GM21423 (cell line): ENCODE data around the gene DEGS1.
"Not testable (repeated sequence)": the region's sequence is repeated elsewhere in the genome, so short reads cannot be mapped to it uniquely, and the experiment has no call there.

Source experiments
- ATAC-seq: cut with Tn5 transposase; IDR thresholded peaks from one replicate; pipeline ENCODE4 v1.9.1; 2021; ENCODE audit warnings: mild to moderate bottlenecking, moderate library complexity; ENCODE audit not compliant: unreplicated experiment

The DEGS1 gene

DNA sequence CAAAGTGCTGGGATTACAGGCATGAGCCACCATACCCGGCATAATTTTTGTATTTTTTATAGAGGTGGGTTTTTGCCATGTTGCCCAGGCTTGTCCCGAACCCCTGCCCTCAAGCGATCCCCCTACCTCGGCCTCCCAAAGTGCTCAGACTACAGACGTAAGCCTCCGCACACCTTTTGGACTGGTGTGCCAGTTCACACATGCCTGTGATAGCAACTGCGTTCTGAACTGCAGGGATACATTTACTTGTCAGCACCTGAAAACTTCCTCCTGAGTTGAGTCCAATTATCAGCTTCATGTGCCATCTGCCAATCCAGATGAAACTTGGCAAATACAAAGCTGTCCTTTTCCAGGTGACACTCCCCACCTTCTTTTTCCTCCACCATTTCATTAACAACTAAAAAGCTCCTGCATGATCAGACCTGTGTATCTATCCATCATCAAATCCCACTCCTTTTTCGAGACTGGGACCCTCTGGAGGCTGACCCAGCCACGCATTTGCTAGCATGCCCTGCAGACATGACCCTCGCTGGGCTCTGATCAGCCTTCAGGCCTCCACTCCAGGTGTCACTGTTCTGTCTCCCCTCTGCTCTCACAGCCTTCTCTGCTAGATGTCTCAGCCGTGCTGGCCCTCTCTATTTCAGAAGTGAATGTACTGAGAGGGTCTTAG, 2.1 kb upstream of the DEGS1 start:
- no peak for ATAC-seq

DNA sequence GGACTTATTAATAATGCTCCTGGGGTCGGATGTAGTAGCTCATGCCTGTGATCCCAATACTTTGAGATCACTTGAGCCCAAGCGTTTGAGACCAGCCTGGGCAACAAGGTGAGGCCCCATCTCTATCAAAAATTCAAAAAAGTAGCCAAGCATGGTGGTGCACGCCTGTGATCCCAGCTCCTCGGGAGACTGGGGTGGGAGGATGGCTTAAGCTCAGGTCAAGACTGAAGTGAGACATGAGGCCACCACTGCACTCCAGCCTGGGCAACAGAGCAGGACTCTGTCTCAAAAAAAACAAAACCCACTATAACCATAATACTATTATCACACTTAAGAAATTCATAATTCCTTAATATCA, 1.6 kb upstream of the DEGS1 start:
- no peak for ATAC-seq

DNA sequence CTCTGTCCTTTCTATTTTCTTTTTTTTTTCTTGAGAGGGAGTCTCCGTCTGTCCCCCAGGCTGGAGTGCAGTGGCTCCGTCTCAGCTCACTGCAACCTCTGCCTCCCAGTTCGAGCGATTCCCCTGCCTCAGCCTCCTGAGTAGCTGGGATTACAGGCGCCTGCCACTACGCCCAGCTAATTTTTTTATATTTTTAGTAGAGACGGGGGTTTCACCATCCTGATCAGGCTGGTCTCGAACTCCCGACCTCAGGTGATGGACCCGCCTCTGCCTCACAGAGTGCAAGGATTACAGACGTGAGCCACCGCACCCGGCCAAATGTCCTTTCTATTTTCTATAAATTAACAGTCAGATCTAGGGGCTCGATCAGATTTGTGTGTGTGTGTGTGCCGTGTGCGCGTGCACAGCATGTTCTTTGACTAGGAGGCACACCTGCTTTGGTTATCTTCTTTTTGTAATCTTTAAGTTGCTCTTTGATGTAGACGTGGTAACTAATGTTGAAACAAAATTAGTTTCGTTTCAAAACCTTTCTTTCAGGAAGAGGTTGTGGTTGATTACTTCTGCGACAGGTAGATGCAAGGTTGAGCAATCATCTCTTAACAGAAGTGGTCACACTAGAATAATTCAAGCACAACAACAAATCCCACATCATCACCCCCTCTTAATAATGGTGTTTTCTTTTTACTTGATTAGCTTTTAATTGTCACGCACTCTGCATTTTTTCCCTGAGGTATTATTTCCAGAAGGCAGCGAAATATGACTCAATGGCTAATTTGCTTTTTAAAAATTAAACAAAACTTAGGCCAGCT, 779 bp upstream of the DEGS1 start:
- ATAC-seq, result peak; percentile 46

DNA sequence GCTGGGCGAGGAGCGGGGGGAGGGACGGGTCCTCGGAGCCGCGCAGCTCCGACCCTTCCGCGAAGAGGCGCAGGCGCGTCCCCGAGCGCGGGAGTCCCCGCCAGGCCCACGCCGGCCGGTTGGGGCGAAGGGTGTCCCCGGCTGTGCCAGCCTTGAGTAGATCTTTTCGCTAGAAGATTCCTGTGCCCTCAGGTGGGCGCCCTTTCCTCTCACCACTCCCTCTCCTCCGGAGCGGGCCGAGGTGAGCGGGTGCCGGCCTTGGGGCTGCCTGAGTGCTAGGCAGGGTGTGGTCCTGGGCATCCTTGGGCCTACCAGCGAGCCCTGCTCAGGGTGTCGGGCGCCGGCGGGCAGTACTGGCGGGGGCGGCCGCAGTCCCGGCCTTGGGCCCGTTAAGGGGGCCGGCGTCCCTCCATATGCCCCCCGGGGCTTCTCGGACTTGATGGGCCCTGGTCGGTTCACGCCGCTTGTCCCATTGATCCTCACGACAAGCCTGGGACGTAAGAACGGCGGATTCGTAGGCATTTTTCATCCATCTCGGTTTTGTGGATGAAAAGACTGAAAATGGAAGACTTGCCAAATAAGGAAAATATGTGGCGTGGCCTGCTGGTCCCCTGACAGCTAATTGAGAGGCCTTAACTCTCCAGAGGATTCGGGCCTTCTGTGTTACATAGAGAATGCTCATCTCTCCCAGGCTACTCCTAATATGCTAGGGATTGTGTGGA, 712 bp downstream of the DEGS1 start:
- ATAC-seq, result peak; percentile 38

DNA sequence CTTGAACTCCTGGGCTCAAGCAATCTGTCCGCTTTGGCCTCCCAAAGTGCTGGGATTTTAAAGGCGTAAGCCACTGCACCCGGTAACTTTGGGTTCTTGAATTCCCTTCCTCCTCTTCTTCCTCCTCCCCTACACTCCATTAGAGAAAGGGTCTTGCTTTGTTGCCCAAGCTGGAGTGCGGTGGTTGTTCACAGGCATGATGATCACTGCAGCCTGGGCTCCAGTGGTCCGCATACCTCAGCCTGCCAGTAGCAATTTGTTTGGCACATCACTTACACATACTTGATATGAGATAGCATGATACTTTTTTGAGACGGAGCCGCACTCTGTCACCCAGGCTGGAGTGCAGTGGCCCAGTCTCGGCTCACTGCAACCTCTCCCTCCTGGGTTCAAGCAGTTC, 2.2 kb downstream of the DEGS1 start:
- no peak for ATAC-seq

DNA sequence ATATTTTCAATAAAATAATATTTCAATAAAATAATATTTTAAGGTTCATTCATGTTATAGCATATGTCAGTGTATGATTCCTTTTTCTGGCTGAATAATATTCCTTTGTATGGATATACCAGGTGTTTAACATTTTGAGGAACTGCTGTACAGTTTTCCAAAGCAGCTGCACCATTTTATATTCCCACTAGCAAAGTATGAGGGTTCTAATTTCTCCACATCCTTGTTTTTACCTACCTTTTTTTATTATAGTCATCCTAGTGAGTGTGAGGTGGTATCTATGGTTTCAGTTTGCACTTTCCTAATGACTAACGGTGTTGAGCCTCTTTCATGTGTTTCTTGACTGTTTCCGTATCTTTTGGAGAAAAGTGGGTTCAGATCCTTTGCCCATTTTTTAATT, 5.2 kb downstream of the DEGS1 start:
- no peak for ATAC-seq

DNA sequence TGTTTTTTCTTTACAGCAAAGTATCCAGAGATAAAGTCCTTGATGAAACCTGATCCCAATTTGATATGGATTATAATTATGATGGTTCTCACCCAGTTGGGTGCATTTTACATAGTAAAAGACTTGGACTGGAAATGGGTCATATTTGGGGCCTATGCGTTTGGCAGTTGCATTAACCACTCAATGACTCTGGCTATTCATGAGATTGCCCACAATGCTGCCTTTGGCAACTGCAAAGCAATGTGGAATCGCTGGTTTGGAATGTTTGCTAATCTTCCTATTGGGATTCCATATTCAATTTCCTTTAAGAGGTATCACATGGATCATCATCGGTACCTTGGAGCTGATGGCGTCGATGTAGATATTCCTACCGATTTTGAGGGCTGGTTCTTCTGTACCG, 6.5 kb downstream of the DEGS1 start:
- ATAC-seq, result no peak

DNA sequence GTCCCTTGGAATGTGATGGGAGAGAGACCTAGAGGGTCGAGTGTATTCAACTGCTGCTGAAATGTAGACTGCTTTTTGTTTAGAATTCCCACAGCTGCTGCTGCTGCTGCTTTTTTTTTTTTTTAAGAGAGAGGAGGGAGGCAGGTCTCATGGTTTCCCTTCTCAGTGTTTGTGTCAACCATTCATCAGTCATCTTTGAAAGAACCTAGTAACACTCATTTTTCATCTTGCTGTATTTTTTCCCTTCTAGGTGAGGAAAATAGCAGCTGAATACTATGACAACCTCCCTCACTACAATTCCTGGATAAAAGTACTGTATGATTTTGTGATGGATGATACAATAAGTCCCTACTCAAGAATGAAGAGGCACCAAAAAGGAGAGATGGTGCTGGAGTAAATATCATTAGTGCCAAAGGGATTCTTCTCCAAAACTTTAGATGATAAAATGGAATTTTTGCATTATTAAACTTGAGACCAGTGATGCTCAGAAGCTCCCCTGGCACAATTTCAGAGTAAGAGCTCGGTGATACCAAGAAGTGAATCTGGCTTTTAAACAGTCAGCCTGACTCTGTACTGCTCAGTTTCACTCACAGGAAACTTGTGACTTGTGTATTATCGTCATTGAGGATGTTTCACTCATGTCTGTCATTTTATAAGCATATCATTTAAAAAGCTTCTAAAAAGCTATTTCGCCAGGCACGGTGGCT, 9.2 kb downstream of the DEGS1 start:
- no peak for ATAC-seq

DNA sequence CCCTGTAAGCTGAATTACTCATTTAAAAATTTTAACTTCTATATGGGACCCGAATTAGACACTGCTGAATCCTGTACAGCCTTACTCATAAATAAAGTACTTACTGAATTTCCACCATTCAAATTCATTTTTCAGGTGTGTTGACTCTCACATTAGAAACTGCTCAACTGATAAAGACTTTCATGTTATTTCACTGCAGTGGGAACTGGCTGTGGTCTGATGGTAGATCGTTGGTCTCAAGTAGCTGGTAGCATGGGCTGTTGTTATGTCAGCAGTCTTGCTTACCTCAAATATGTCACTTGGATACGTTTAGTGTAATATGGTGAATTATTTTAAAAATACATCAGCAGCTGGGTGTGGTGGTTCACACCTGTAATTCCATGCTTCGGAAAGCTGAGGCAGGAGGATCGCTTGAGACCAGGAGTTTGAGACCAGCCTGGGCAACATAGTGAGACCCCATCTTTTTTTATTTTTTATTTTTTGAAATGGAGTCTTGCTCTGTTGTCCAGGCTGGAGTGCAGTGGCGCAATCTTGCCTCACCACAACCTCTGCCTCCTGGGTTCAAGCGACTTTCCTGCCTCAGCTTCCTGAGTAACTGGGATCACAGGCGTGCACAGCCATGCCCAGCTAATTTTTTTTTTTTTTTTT, 10.4 kb downstream of the DEGS1 start:
- ATAC-seq, result no peak

DNA sequence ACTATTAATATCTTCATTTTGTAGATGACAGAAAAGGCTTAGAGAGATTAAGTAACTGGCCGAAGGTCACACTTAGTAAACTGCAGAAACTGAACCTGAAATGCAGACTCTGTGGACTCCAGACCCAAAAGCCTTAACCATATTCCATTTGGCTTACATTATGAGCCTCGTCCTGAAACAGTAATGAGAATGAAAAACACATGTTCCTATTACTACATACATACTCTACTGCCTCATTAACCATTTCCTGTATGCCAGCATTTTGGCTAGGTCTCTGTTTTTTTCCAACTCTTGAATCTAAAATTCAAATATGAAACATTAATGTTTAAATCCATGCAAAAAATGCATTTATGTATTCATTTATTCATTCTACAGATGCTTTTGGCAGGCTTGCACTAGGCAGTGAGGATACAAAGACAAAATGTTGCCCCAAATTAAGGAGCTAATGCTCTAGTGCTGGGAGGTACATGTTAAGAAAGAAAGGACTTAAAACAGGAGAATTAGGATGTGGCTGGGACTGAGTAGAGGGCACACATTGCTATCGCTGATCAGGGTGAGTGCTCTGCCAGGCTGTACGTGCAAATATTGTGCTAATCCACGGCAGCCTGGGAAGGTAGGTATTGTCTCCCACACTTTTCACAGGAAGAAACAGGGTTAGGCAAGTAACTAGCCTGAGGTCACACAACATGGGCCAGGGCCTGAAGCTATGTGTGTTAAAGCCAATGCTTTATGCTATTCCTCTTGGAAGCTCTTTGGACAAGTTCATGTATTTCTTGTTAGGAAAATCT, 14.0 kb downstream of the DEGS1 start:
- no peak for ATAC-seq

DNA sequence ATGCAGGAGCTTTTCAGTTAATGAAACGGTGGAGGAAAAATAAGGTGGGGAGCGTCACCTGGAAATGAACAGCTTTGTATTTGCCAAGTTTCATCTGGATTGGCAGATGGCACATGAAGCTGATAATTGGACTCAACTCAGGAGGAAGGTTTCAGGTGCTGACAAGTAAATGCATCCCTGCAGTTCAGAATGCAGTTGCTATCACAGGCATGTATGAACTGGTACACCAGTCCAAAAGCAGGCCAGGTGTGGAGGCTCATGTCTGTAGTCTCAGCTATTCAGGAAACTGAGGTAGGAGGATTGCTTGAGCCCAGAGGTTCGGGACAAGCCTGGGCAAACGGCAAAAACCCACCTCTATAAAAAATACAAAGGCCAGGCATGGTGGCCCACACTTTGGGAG, 15.5 kb downstream of the DEGS1 start:
- no peak for ATAC-seq

DNA sequence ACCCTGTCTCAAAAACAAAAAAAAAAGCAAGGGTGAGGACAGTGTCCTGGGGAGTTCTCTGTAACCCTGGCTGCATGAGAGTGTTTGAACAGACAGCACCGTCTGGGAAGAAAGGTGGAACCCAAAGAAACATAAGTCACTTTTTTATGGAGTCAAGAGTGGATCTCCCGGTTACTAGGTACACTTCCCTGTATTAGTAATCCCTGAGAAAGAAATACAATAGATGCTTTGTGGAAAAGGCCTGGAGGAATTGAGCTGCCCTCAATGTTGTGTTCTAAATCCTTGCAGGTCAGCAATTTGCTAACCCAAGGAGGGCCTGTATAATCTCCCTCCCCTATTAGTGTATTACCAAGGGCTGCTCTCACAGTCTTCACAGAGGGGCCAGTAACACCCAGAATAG, 16.6 kb downstream of the DEGS1 start:
- no peak for ATAC-seq

DNA sequence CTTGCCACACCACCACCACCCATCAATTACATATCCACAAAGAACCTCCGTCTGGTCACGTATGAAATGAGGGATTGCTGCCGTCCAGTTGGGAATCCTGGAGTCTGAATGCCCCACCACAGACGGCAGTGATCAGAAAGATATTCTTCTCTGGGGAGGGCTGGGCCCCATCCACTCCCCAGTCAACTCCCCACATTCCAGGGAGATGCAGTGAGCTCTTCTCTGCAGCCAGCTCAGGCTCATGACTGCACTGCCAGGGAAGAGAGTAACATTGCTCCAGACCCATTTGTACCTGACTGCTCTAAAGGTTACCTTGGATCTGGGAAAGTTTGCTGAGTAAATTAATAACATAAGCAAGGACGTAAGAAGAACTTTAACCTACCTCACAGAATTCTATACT, 18.3 kb downstream of the DEGS1 start:
- ATAC-seq, result no peak

DNA sequence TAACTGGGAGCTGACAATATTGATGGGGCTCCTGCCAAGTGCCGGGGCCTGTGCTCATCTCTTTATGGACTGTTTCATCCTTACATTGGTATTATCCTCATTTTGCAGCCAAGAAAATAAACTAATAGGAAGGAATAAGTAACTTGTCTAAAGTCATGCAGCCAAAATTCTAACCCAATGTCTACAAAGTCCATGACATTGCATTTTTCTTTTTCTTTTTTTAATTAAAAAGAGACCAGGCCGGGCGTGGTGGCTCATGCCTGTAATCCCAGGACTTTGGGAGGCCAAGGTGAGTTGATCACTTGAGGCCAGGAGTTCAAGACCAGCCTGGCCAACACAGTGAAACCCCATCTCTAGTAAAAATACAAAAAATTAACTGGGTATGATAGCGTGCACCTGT, 18.8 kb downstream of the DEGS1 start:
- ATAC-seq, result no peak

DNA sequence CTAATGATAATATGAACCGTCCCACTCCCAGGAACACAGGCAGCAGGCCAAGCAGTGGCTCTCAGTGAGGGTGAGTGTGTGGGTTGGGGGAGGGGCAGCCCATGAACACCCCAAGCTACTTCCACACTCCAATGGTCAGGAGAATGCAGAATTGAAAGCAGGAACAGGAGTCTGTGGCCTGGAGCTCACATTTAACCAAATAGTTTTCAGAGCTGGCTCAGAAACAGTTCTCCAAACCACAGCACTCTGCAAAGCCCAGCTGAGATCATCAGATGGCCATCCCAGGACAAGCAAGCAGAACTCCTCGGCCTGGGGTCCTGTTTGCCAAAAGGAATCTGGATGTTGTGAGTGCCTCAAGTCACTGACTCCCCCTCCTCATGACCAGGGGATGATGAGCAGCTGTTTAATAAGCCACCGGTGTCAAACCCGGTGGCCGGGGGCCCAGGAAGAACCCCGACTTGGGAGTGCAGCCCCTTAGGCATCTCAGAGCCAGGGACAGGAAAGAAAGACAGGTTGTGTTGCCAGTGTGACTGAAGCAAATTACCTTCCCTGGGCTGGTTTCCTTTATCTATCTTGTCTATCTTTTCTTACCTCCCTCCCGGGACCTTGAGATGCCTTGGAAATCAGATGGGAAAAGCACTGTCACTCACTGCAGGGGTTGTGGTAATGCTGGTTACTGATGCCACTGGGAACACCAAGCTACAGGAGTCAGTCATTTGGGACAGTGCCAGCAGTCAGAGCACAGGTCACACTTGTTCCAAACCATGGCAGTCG, 20.4 kb downstream of the DEGS1 start:
- ATAC-seq, result peak; percentile 56

DNA sequence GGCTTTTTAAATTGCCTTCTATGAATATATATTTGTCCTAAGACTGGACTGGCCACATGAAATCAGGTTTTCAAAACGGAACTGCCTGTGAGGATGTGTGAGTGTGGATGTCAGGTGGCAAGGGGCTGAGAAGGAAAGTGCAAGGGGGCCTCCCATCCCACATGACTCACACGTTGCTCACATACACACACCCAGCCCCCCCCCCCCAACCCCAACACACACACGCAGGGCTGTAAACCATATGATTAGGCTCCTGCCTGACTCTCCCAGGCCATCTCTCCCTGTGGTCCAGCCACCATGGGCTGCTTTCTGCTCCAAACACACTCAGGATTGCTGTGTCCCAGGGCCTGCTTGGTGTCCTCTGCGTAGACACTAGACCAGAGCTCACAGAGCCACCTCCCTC, 22.4 kb downstream of the DEGS1 start:
- ATAC-seq, result peak; percentile 46

DNA sequence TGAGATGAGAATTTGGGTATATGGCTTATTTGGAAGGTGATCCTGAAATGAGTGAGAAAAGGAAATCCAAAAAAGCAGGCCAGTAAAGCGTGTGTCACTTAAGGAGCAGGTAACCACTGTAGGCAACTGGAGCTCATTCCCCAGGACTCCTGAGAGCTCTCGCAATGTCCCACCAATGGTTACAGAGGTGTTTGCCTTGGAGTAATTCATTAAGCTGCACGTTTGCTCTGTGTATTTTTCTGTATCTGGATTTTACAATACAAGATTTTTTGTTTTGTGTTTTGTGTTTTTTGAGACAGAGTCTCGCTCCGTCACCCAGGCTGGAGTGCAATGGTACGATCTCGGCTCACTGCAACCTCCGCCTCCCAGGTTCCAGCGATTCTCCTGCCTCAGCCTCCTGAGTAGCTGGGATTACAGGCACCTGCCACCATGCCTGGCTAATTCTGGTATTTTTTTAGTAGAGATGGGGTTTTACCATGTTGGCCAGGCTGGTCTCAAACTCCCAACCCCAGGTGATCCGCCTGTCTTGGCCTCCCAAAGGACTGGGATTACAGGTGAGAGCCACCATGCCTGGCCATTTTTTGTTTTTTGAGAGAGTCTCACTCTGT, 23.0 kb downstream of the DEGS1 start:
- not testable (repeated sequence) for ATAC-seq

DNA sequence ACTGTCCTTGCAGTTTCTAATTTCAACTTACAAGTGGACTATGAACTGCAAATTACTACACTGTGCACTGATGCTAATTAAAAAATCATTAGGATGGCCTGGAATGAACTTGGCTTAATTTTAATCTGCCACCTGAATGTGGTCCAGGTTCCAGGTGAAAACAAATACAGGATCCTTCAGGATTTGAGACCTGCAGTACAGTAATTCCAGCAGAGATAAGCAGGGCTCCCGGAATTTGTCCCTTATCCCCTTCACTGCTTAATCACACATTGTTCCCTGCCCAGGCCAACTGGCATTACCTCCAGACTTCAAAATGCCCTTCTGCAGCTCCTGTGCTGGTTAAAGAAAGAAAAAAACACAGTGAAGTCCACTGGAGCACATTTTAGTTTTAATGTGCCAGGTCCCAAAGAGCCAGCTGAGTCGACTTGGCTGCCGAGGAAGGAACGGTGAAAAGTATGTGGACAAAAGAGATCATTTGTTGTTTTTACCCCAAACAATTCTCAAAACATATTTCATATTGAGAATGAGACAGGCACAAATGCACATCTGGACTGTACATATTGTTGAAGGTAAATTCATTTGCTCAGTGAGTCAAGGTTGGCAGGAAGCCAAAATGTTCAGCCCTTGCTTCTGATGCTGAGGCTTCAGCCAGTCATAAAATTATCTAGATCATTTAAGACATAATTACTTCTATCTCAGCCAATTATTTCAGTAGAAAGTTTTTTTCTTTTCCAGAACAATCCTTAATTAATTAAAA, 28.3 kb downstream of the DEGS1 start:
- ATAC-seq, result no peak
